HEK293 (cell line): ENCODE data around the gene SAMHD1.
A peak's percentile ranks its signal among the peaks of the same experiment; 100 is the strongest.

Source experiments
- CTCF ChIA-PET: fragments of 350-600 bp; formaldehyde crosslinking; extraction: SDS; loops from one replicate; lab custom pipeline; 2021; ENCODE audit warnings: antibody characterized with exemption; lab: Yijun Ruan, JAX
- POLR2A ChIA-PET: fragments of 300-600 bp; formaldehyde crosslinking; extraction: SDS; loops from one replicate; lab custom pipeline; 2020; ENCODE audit warnings: antibody characterized with exemption, inconsistent platforms; lab: Yijun Ruan, JAX
- H3K27ac ChIP-seq: fragments of 200-500 bp; sonication (Bioruptor generic); 2 replicates; pipeline ENCODE4 v1.5.1; 2014; ENCODE audit warnings: low read depth, low read length, control low read depth, inconsistent platforms; ENCODE audit errors: extremely low read depth
- H3K36me3 ChIP-seq, 2 experiments: fragments of 200-500 bp in 1 of 2; sonication (Bioruptor generic) in 1 of 2; 1 replicate in 1 of 2; 2 replicates in 1 of 2; pipeline ENCODE4 v1.5.1; 2014 to 2017; ENCODE audit warnings: inconsistent platforms in 2 of 2, low read length in 2 of 2; ENCODE audit not compliant: control insufficient read depth in 2 of 2, insufficient read depth in 1 of 2
- H3K4me1 ChIP-seq: fragments of 200-500 bp; sonication (Bioruptor generic); 2 replicates; pipeline ENCODE4 v1.5.1; 2014; ENCODE audit warnings: mild to moderate bottlenecking, low read length, inconsistent platforms; ENCODE audit not compliant: control insufficient read depth, insufficient read depth
- H3K4me3 ChIP-seq: 2 replicates; pipeline ENCODE4 v1.5.1; 2011; ENCODE audit warnings: low read depth, mild to moderate bottlenecking, control low read depth, low read length, moderate library complexity
- H3K9me3 ChIP-seq: fragments of 200-500 bp; sonication (Bioruptor generic); 2 replicates; pipeline ENCODE4 v1.5.1; 2014; ENCODE audit warnings: low read depth, low read length, inconsistent platforms; ENCODE audit not compliant: control insufficient read depth, insufficient read depth
- ATF2 ChIP-seq: fragments of 450-650 bp; formaldehyde crosslinking; IDR thresholded peaks from 2 replicates; pipeline ENCODE4 v1.5.1; 2016; ENCODE audit warnings: missing biosample characterization, missing genetic modification characterization, low read depth
- IKZF3 ChIP-seq: fragments of 450-650 bp; IDR thresholded peaks from 2 replicates; pipeline ENCODE4 v1.5.0; 2018; ENCODE audit warnings: missing biosample characterization, mild to moderate bottlenecking, missing genetic modification characterization, moderate library complexity
- KLF1 ChIP-seq: fragments of 450-650 bp; formaldehyde crosslinking; IDR thresholded peaks from 2 replicates; pipeline ENCODE4 v1.5.1; 2016; ENCODE audit warnings: missing biosample characterization, missing genetic modification characterization
- MEIS1 ChIP-seq: sonication (generic); formaldehyde crosslinking; IDR thresholded peaks from 2 replicates; pipeline ENCODE4 v1.8.1; 2022; ENCODE audit warnings: missing genetic modification reagents, mild to moderate bottlenecking, borderline replicate concordance
- PRDM1 ChIP-seq: fragments of 450-650 bp; formaldehyde crosslinking; IDR thresholded peaks from 2 replicates; pipeline ENCODE4; 2016; ENCODE audit warnings: missing biosample characterization, missing genetic modification characterization
- SCRT2 ChIP-seq: fragments of 450-650 bp; formaldehyde crosslinking; IDR thresholded peaks from 2 replicates; pipeline ENCODE4 v1.5.1; 2016; ENCODE audit warnings: missing biosample characterization, missing genetic modification characterization
- SETDB1 ChIP-seq: IDR thresholded peaks from one replicate; pipeline ENCODE4 v1.6.1; 2017; ENCODE audit warnings: mild to moderate bottlenecking, low read length, moderate library complexity, mixed read lengths; ENCODE audit not compliant: insufficient read length
- SP3 ChIP-seq: fragments of 450-650 bp; formaldehyde crosslinking; IDR thresholded peaks from 2 replicates; pipeline ENCODE4 v1.5.1; 2016; ENCODE audit warnings: missing biosample characterization, missing genetic modification characterization
- TRIM28 ChIP-seq: IDR thresholded peaks from 2 replicates; pipeline ENCODE4 v1.6.1; 2011; ENCODE audit warnings: low read length, control low read depth, borderline replicate concordance
- YY1 ChIP-seq: fragments of 450-650 bp; formaldehyde crosslinking; IDR thresholded peaks from 2 replicates; pipeline ENCODE4 v1.5.1; 2018; ENCODE audit warnings: missing biosample characterization, missing genetic modification characterization
- ZBTB48 ChIP-seq: fragments of 450-650 bp; formaldehyde crosslinking; IDR thresholded peaks from 2 replicates; pipeline ENCODE4 v1.5.1; 2016; ENCODE audit warnings: missing biosample characterization, missing genetic modification characterization
- ZEB2 ChIP-seq: fragments of 450-650 bp; formaldehyde crosslinking; IDR thresholded peaks from 2 replicates; pipeline ENCODE4 v1.5.1; 2016; ENCODE audit warnings: missing biosample characterization, missing genetic modification characterization
- ZFHX2 ChIP-seq: fragments of 450-650 bp; formaldehyde crosslinking; conservative IDR thresholded peaks from 2 replicates; pipeline ENCODE4 v1.5.1; 2016; ENCODE audit warnings: missing biosample characterization, missing genetic modification characterization
- ZNF10 ChIP-seq: fragments of 450-650 bp; formaldehyde crosslinking; IDR thresholded peaks from 2 replicates; pipeline ENCODE4 v1.5.1; 2017; ENCODE audit warnings: missing biosample characterization, missing genetic modification characterization
- ZNF157 ChIP-seq: fragments of 450-650 bp; formaldehyde crosslinking; IDR thresholded peaks from 2 replicates; pipeline ENCODE4 v1.5.1; 2016; ENCODE audit warnings: missing biosample characterization, missing genetic modification characterization
- ZNF16 ChIP-seq: fragments of 450-650 bp; formaldehyde crosslinking; IDR thresholded peaks from 2 replicates; pipeline ENCODE4 v1.5.1; 2016; ENCODE audit warnings: low read depth, missing biosample characterization, missing genetic modification characterization
- ZNF324 ChIP-seq: fragments of 450-650 bp; formaldehyde crosslinking; IDR thresholded peaks from 2 replicates; pipeline ENCODE4 v1.5.1; 2016; ENCODE audit warnings: missing biosample characterization, missing genetic modification characterization
- ZNF366 ChIP-seq: fragments of 450-650 bp; formaldehyde crosslinking; conservative IDR thresholded peaks from 2 replicates; pipeline ENCODE4 v1.5.1; 2016; ENCODE audit warnings: missing biosample characterization, missing genetic modification characterization
- ZNF37A ChIP-seq: fragments of 450-650 bp; IDR thresholded peaks from 2 replicates; pipeline ENCODE4 v1.5.1; 2018; ENCODE audit warnings: missing biosample characterization, missing genetic modification characterization
- ZNF449 ChIP-seq: fragments of 450-650 bp; formaldehyde crosslinking; IDR thresholded peaks from 2 replicates; pipeline ENCODE4 v1.5.1; 2017; ENCODE audit warnings: missing biosample characterization, mild to moderate bottlenecking, missing genetic modification characterization, moderate library complexity
- ZNF654 ChIP-seq: fragments of 450-650 bp; formaldehyde crosslinking; IDR thresholded peaks from 2 replicates; pipeline ENCODE4 v1.5.1; 2016; ENCODE audit warnings: low read depth, missing biosample characterization, missing genetic modification characterization
- ZNF658 ChIP-seq: fragments of 450-650 bp; formaldehyde crosslinking; IDR thresholded peaks from 2 replicates; pipeline ENCODE4; 2016; ENCODE audit warnings: missing biosample characterization, missing genetic modification characterization
- ZNF664 ChIP-seq: fragments of 450-650 bp; formaldehyde crosslinking; IDR thresholded peaks from 2 replicates; pipeline ENCODE4 v1.5.1; 2016; ENCODE audit warnings: missing biosample characterization, missing genetic modification characterization
- ZNF701 ChIP-seq: fragments of 450-650 bp; formaldehyde crosslinking; IDR thresholded peaks from 2 replicates; pipeline ENCODE4 v1.5.1; 2016; ENCODE audit warnings: missing biosample characterization, missing genetic modification characterization
- ZNF791 ChIP-seq: fragments of 450-650 bp; formaldehyde crosslinking; IDR thresholded peaks from 2 replicates; pipeline ENCODE4 v1.5.1; 2016; ENCODE audit warnings: missing biosample characterization, missing genetic modification characterization
- ZNF843 ChIP-seq: fragments of 450-650 bp; formaldehyde crosslinking; IDR thresholded peaks from 2 replicates; pipeline ENCODE4 v1.5.1; 2016; ENCODE audit warnings: missing biosample characterization, missing genetic modification characterization
- TF ChIP-seq, protein P1 (sequence below): fragments of 450-650 bp; IDR thresholded peaks from 2 replicates; pipeline ENCODE4 v1.5.1; 2018; ENCODE audit warnings: missing biosample characterization, mild to moderate bottlenecking, missing genetic modification characterization
- TF ChIP-seq, protein P2 (sequence below): fragments of 450-650 bp; formaldehyde crosslinking; IDR thresholded peaks from 2 replicates; pipeline ENCODE4 v1.5.1; 2016; ENCODE audit warnings: missing biosample characterization, missing genetic modification characterization
- TF ChIP-seq, protein P3 (sequence below): fragments of 450-650 bp; formaldehyde crosslinking; IDR thresholded peaks from 2 replicates; pipeline ENCODE4 v1.5.1; 2016; ENCODE audit warnings: missing biosample characterization, missing genetic modification characterization

SAMHD1 gene

DNA sequence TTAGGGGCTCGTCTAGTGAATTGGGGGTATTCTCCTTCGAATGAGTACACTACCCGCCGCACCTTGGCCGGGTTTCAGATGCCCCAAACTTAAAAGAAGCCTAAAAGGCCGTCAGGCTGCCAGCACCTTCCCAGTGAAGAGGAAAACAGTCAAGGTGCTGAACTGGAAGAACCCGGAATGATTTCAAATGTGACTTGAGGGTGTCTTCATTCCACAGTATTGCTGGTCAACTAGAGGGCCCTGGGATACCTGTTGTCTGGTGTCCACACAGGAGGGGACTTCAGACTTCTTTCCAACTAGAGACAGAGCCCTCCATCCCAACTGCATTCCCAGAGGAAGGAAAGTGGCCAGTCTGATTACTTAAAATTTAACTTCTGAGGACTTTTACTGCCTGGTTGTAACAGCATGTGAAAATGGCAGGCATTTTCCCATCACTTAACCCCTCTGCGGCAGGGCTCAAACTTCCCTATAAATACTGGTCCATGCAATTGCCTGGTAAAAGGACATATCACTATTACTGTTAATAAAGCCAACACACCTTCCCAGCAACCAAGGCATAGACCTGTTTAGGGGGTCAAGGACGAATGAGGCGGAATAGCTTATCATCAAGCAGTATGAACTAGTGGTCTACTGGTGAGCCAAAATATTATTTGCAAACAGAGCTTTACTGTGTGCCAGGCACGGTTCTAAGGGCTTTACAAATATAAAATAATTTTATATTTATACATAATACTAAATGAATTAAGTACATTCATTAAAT is 651 bp upstream of the SAMHD1 start:
- CTCF ChIA-PET, result no interaction called here
- Histone ChIP-seq H3K4me3 (peak overlapping the region; percentile 88), H3K36me3 (no peaks in the 10 kb centered on the region), H3K9me3 (no peaks in the 10 kb centered on the region), H3K4me1 (peaks cover 4% of the 10 kb centered on the region), H3K27ac (no peak overlapping the region)
- POLR2A ChIA-PET, result no interaction called here
- peak; percentile 50; the same call in 1 of the 2 replicates for TF ChIP-seq SCRT2 (tag by site-specific recombination)
- no peak for TF ChIP-seq ZNF449 (tag by site-specific recombination)
- TF ChIP-seq TRIM28, result no peak
- no peak for TF ChIP-seq ZNF10 (tag by site-specific recombination)
- no peak for TF ChIP-seq ZBTB48
- no peak for TF ChIP-seq ZNF16 (tag by site-specific recombination)
- TF ChIP-seq, protein P1, sequence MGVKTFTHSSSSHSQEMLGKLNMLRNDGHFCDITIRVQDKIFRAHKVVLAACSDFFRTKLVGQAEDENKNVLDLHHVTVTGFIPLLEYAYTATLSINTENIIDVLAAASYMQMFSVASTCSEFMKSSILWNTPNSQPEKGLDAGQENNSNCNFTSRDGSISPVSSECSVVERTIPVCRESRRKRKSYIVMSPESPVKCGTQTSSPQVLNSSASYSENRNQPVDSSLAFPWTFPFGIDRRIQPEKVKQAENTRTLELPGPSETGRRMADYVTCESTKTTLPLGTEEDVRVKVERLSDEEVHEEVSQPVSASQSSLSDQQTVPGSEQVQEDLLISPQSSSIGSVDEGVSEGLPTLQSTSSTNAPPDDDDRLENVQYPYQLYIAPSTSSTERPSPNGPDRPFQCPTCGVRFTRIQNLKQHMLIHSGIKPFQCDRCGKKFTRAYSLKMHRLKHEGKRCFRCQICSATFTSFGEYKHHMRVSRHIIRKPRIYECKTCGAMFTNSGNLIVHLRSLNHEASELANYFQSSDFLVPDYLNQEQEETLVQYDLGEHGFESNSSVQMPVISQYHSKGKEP (tag by site-specific recombination), result no peak
- TF ChIP-seq, protein P2, sequence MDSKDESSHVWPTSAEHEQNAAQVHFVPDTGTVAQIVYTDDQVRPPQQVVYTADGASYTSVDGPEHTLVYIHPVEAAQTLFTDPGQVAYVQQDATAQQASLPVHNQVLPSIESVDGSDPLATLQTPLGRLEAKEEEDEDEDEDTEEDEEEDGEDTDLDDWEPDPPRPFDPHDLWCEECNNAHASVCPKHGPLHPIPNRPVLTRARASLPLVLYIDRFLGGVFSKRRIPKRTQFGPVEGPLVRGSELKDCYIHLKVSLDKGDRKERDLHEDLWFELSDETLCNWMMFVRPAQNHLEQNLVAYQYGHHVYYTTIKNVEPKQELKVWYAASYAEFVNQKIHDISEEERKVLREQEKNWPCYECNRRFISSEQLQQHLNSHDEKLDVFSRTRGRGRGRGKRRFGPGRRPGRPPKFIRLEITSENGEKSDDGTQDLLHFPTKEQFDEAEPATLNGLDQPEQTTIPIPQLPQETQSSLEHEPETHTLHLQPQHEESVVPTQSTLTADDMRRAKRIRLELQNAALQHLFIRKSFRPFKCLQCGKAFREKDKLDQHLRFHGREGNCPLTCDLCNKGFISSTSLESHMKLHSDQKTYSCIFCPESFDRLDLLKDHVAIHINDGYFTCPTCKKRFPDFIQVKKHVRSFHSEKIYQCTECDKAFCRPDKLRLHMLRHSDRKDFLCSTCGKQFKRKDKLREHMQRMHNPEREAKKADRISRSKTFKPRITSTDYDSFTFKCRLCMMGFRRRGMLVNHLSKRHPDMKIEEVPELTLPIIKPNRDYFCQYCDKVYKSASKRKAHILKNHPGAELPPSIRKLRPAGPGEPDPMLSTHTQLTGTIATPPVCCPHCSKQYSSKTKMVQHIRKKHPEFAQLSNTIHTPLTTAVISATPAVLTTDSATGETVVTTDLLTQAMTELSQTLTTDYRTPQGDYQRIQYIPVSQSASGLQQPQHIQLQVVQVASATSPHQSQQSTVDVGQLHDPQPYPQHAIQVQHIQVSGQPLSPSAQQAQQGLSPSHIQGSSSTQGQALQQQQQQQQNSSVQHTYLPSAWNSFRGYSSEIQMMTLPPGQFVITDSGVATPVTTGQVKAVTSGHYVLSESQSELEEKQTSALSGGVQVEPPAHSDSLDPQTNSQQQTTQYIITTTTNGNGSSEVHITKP (tag by site-specific recombination), result 0 out of 2 replicates have a peak, but pooled peaks have one; percentile 11
- no peak for TF ChIP-seq ZEB2
- peak; percentile 2; the same call in 1 of the 2 replicates for TF ChIP-seq KLF1 (tag by site-specific recombination)
- no peak for TF ChIP-seq ZNF791
- TF ChIP-seq ZNF37A (tag by site-specific recombination), result no peak
- no peak for TF ChIP-seq ZNF701 (tag by site-specific recombination)
- TF ChIP-seq ZNF324, result no peak
- TF ChIP-seq PRDM1 (tag by site-specific recombination), result 0 out of 2 replicates have a peak, but pooled peaks have one; percentile 4
- TF ChIP-seq YY1, result no peak
- TF ChIP-seq ZFHX2 (tag by site-specific recombination), result no peak
- no peak for TF ChIP-seq MEIS1
- TF ChIP-seq ZNF664 (tag by site-specific recombination), result no peak
- TF ChIP-seq, protein P3, sequence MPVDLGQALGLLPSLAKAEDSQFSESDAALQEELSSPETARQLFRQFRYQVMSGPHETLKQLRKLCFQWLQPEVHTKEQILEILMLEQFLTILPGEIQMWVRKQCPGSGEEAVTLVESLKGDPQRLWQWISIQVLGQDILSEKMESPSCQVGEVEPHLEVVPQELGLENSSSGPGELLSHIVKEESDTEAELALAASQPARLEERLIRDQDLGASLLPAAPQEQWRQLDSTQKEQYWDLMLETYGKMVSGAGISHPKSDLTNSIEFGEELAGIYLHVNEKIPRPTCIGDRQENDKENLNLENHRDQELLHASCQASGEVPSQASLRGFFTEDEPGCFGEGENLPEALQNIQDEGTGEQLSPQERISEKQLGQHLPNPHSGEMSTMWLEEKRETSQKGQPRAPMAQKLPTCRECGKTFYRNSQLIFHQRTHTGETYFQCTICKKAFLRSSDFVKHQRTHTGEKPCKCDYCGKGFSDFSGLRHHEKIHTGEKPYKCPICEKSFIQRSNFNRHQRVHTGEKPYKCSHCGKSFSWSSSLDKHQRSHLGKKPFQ (tag by site-specific recombination), result no peak
- TF ChIP-seq ZNF654 (tag by site-specific recombination), result 0 out of 2 replicates have a peak, but pooled peaks have one; percentile 6
- TF ChIP-seq SETDB1, result no peak
- TF ChIP-seq ATF2, result no peak
- TF ChIP-seq SP3 (tag by site-specific recombination), result no peak; the same call in 1 of the 2 replicates
- no peak for TF ChIP-seq ZNF658 (tag by site-specific recombination)
- TF ChIP-seq ZNF157 (tag by site-specific recombination), result no peak
- peak; percentile 83; the same call in 1 of the 2 replicates for TF ChIP-seq ZNF366
- 0 out of 2 replicates have a peak, but pooled peaks have one; percentile 47 for TF ChIP-seq IKZF3 (tag by site-specific recombination)
- TF ChIP-seq ZNF843 (tag by site-specific recombination), result no peak
